GM23338 (cell line): ENCODE measurements around the gene CAMKK2.

ENCODE experiments used
- CREB1 ChIP-seq: fragments of 250-450 bp; sonication (Bioruptor Pico); IDR thresholded peaks from 2 replicates; pipeline ENCODE4 v1.5.0; 2020; ENCODE audit warnings: low read depth, mild to moderate bottlenecking, moderate library complexity
- EZH2 ChIP-seq: fragments of 200-600 bp; sonication (generic); IDR thresholded peaks from one replicate; pipeline ENCODE4 v1.8.0; 2017; ENCODE audit warnings: antibody characterized with exemption, mild to moderate bottlenecking, low read depth; ENCODE audit not compliant: unreplicated experiment
- EZH2phosphoT487 ChIP-seq: fragments of 200-600 bp; sonication (generic); IDR thresholded peaks from one replicate; pipeline ENCODE4 v1.8.1; 2018; ENCODE audit warnings: antibody characterized with exemption; ENCODE audit not compliant: unreplicated experiment
- POLR2AphosphoS5 ChIP-seq: IDR thresholded peaks from 2 replicates; pipeline ENCODE4 v1.6.1; 2016; ENCODE audit warnings: antibody characterized with exemption, low read depth
- STAT1 ChIP-seq: IDR thresholded peaks from one replicate; pipeline ENCODE4 v1.6.1; 2016; ENCODE audit warnings: antibody characterized with exemption; ENCODE audit not compliant: unreplicated experiment
- ZNF114 ChIP-seq: fragments of 250-450 bp; sonication (Bioruptor Pico); IDR thresholded peaks from 2 replicates; pipeline ENCODE4 v1.5.0; 2020; ENCODE audit warnings: mild to moderate bottlenecking, moderate library complexity
- TF ChIP-seq, protein P1 (sequence below), 2 experiments: fragments of 200-600 bp in 1 of 2; sonication (generic) in 1 of 2; conservative IDR thresholded peaks; 2 replicates each; pipeline versions ENCODE4 v1.5.1 to v1.6.1; 2016 to 2017; ENCODE audit warnings: antibody characterized with exemption in 2 of 2, low read depth in 2 of 2, mild to moderate bottlenecking in 2 of 2, moderate library complexity in 1 of 2
- TF ChIP-seq, protein P2 (sequence below): IDR thresholded peaks from one replicate; pipeline ENCODE4 v1.6.1; 2018; ENCODE audit warnings: antibody characterized with exemption; ENCODE audit not compliant: unreplicated experiment
- TF ChIP-seq, protein P3 (sequence below): IDR thresholded peaks from 2 replicates; pipeline ENCODE4 v1.6.1; 2016; ENCODE audit warnings: antibody characterized with exemption

GRCh38 chr12:121328620-121329019, 32.1 kb upstream of the CAMKK2 start:
- TF ChIP-seq, protein P1, sequence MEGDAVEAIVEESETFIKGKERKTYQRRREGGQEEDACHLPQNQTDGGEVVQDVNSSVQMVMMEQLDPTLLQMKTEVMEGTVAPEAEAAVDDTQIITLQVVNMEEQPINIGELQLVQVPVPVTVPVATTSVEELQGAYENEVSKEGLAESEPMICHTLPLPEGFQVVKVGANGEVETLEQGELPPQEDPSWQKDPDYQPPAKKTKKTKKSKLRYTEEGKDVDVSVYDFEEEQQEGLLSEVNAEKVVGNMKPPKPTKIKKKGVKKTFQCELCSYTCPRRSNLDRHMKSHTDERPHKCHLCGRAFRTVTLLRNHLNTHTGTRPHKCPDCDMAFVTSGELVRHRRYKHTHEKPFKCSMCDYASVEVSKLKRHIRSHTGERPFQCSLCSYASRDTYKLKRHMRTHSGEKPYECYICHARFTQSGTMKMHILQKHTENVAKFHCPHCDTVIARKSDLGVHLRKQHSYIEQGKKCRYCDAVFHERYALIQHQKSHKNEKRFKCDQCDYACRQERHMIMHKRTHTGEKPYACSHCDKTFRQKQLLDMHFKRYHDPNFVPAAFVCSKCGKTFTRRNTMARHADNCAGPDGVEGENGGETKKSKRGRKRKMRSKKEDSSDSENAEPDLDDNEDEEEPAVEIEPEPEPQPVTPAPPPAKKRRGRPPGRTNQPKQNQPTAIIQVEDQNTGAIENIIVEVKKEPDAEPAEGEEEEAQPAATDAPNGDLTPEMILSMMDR (conservative IDR thresholded peaks at IDR 0.05; ENCODE audit: low read depth in 2 of 2) = no peak
- TF ChIP-seq POLR2AphosphoS5 (no peak), ZNF114 (CRISPR knock-in tag) (no peak), EZH2 (no peak), EZH2phosphoT487 (no peak), STAT1 (no peak), CREB1 (CRISPR knock-in tag) (no peak)
- TF ChIP-seq, protein P2, sequence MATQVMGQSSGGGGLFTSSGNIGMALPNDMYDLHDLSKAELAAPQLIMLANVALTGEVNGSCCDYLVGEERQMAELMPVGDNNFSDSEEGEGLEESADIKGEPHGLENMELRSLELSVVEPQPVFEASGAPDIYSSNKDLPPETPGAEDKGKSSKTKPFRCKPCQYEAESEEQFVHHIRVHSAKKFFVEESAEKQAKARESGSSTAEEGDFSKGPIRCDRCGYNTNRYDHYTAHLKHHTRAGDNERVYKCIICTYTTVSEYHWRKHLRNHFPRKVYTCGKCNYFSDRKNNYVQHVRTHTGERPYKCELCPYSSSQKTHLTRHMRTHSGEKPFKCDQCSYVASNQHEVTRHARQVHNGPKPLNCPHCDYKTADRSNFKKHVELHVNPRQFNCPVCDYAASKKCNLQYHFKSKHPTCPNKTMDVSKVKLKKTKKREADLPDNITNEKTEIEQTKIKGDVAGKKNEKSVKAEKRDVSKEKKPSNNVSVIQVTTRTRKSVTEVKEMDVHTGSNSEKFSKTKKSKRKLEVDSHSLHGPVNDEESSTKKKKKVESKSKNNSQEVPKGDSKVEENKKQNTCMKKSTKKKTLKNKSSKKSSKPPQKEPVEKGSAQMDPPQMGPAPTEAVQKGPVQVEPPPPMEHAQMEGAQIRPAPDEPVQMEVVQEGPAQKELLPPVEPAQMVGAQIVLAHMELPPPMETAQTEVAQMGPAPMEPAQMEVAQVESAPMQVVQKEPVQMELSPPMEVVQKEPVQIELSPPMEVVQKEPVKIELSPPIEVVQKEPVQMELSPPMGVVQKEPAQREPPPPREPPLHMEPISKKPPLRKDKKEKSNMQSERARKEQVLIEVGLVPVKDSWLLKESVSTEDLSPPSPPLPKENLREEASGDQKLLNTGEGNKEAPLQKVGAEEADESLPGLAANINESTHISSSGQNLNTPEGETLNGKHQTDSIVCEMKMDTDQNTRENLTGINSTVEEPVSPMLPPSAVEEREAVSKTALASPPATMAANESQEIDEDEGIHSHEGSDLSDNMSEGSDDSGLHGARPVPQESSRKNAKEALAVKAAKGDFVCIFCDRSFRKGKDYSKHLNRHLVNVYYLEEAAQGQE = no peak
- TF ChIP-seq, protein P3, sequence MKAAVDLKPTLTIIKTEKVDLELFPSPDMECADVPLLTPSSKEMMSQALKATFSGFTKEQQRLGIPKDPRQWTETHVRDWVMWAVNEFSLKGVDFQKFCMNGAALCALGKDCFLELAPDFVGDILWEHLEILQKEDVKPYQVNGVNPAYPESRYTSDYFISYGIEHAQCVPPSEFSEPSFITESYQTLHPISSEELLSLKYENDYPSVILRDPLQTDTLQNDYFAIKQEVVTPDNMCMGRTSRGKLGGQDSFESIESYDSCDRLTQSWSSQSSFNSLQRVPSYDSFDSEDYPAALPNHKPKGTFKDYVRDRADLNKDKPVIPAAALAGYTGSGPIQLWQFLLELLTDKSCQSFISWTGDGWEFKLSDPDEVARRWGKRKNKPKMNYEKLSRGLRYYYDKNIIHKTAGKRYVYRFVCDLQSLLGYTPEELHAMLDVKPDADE = no peak
